ENCODE data around the gene ADD1.

The ADD1 gene

DNA sequence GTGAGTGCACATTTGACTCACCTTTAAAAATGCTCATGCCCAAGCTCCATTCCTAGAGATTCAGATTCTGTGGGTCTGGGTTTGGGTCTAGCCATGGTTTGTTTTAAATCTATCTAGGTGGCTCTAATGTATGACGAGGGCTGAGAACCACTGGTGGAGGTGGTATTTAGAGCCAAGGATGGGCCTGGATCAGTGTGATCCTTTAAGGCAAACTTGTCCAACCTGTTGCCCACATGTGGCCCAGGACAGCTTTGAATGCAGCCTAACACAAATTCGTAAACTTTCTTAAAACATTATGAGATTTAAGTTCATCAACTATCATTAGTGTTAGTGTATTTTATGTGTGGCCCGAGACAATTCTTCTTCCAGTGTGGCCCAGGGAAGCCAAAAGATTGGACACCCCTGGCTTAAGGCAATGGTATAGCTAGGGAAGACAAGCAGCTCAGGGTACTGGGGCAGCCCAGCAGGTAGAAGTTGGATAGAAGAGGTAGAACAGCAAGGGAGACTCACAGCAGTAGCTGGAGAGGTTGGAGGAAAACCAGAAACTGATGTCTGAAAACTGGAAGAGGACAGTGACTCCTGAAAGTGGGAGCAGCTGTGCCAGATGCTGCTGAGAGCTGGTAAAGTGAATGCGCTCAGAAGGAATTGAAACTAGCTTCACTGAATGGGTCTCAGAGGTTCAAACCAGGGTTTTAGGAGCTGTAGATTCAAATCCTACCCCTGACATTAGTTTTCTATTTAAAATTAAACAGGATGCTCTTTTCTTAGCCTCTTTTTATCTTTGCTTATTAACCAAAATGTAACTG, 18.2 kb downstream of the ADD1 start:
- no peak for DNase-seq

GRCh38 chr4:2862528-2862927, 18.9 kb downstream of the ADD1 start:
- no peak for DNase-seq

GRCh38 chr4:2863649-2864048, 20.0 kb downstream of the ADD1 start:
- no peak for DNase-seq

GRCh38 chr4:2865196-2865780, 21.6 kb downstream of the ADD1 start:
- no peak for DNase-seq

DNA sequence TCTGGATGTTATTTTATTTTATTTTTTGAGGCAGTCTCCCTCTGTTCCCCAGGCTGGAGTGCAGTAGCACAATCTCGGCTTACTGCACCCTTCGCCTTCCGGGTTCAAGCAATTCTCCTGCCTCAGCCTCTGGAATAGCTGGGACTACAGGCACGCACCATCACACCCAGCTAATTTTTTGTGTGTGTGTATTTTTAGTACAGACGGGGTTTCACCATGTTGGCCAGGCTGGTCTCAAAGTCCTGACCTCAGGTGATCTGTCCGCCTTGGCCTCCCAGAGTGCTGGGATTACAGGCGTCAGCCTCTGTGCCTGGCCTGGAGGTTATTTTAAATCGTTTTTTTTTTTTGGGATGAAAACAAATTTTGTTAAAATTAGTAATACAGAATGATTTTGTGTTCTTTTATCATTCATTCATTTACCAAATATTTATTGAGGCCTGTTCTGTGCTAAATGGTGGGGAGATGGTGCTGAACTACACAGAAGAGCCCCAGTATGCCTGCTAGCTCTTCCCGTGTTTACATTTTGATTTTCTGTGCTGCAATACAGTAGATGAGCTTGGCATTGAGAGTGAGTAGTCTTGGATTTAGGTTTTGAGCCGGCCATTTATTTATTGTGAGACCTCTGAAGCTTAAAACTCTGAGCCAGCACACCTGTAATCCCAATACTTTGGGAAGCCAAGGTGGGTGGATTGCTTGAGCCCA, 22.7 kb downstream of the ADD1 start:
- no peak for DNase-seq

DNA sequence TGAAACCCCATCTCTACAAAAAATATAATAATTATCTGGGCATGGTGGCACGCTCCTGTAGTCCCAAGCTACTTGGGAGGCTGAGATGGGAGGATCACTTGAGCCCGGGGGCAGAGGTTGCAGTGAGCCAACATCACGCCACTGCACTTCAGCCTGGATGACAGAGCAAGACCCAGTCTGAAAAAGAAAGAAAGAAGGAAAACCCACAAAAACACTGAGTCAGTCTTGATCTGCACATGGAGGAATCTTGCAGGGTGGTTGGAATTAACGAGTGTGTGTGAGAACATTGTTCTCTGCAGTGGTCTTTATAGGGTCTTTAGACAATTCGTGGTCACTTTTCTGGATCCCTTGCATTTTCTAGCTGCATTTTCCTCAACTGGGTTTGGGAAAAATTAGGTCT, 23.2 kb downstream of the ADD1 start:
- no peak for DNase-seq

DNA sequence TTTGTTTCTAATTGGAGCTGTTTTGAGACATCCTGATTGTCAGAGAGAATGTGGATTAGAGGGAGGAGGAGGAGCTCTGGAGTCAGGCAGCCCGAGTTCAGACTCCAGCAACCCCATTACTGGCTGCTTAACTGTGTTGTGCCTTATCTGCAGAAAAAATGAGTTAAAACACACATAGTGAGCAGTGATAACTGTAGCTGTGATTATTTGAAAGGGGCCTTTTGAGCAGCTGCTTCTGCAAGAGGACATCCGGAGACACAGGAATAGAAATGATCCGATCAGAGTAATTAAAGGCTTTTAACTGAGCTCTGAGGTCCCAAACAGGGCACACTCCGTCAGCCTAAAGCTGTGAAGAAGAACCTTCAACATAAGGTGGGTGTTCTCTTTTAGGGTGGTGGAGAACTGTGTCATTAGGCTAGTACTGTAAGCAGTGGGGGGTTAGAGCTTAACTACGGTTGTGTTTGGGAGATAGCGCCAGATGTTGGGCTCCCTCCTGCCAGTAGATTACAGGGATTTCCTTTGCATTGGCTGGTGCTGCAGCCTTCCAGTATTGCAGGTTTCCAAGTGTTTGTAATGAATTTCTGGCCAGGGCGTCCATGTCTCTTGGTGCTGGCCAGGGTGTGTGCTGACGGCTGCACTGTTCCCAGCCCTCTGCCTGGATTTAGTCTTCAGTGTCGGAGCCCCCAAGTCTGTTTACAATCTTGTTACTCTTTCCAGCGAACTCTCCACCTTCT, 24.3 kb downstream of the ADD1 start:
- DNase-seq, result no peak

DNA sequence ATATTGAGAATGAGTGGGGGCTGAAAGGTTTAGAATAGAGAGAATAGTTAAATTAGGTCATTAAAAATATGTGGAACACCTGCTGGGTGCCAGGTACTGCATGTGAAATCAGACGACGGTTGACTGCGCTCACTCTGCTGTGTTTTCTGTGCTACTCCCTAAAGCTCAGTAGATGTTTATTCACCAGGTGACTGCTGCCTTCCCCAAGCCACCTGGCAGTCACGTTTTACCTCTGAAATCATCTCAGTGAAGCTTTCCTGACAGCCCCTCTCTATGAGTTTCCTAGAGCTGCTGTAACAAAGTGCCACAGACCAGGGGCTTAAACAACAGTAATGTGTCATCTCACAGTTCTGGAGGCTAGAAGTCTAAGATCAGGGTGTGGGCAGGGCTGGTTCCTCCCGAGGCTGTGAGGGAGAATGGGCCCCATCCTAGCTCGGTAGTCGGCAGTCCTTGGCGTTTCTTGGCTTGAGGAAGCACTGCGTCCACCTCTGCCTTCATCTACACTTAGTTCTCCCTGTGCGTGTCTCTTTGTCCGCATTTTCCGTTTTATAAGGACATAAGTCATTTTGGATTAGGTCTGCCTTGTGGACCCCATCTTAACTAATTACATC, 25.3 kb downstream of the ADD1 start:
- no peak for DNase-seq

DNA sequence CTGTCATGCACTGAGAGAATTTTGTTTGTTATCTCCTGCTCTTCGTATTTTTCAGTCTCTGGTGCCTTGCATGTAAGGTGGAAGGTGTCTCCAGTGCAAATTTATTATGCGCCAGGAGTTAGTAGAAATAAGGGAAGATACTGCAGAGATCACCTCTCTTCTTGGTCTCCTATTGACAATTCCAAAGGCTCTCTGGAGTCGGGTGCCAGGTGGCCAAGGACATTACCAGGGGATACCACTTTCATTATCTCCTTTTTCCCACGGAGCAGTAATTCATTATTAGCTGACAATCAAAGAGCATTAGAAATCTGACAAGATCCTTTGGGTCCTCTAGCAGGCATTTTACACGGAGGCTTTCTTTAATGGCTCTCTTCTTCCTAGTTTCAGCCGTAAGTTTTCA, 26.0 kb downstream of the ADD1 start:
- no peak for DNase-seq

GRCh38 chr4:2870082-2870481, 26.4 kb downstream of the ADD1 start:
- no peak for DNase-seq

- no peak for DNase-seq
These were observed 27.8 kb downstream of the ADD1 start for GRCh38 chr4:2871466-2871865.

DNA sequence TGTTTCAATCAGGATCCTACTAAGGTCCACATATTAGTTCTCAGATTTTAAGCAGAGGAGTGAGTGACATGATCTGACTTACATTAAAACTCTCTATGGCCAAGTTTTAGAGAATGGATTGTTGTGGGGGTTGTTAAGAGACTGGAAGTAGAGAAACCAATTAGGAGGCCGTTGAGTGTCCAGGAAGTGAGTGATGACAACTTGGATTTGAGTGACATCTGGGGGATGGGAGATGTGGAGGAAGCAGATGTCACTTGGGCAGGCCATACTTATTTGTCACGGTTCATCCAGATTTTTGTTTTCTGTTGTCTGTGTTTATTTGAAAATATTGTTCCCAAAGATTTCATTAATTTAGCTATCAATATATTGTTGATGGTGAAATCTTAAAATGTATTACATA, 28.3 kb downstream of the ADD1 start:
- DNase-seq, result no peak

- DNase-seq, result no peak
These were observed 29.7 kb downstream of the ADD1 start for GRCh38 chr4:2873329-2873728.

GRCh38 chr4:2874861-2875260, 31.2 kb downstream of the ADD1 start:
- DNase-seq, result no peak

- DNase-seq, result no peak
These were observed 31.9 kb downstream of the ADD1 start for GRCh38 chr4:2875556-2875955.

GRCh38 chr4:2878346-2878745, 34.7 kb downstream of the ADD1 start:
- no peak for DNase-seq

- DNase-seq, result no peak
These were observed 35.4 kb downstream of the ADD1 start for GRCh38 chr4:2879026-2879425.

DNA sequence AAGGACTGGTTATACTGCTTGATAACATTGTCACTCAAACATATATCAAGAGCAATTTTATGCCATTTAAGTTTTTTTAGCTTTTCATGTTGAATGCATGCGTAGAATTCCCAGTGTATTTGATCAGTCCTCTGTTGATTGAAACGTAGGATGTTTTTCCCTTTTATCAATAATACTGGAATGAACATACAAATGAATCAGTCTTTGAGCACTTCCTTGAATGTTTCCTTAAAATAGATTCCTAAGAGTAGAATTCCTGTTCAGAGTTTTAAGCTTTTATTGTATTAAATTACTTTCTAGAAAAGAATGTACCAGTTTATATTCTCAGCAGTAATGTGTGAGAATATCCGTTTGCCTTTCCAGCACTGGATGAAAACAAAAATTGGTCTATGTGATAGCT, 37.8 kb downstream of the ADD1 start:
- no peak for DNase-seq

- DNase-seq, result no peak
These were observed 38.7 kb downstream of the ADD1 start for GRCh38 chr4:2882341-2882740.

DNA sequence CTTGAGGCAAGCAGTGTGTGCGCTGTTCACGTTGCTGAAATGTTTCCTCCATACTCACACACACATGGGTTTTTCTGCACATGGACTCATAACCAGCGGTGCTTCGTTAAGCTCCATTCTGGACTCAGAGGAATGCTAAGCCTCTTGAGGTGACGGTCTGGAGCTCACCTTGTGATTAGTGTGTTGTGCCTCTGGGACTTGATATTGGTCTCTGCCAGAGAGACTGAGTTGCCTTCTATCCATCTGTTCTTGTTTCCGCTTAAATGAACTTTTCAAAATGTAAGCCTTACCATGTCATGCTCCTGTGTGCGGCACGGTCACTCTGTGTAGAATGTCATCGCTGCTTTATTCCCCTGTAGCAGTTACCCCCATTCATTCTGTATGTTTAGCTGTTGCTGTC, 42.5 kb downstream of the ADD1 start:
- no peak for DNase-seq

DNA sequence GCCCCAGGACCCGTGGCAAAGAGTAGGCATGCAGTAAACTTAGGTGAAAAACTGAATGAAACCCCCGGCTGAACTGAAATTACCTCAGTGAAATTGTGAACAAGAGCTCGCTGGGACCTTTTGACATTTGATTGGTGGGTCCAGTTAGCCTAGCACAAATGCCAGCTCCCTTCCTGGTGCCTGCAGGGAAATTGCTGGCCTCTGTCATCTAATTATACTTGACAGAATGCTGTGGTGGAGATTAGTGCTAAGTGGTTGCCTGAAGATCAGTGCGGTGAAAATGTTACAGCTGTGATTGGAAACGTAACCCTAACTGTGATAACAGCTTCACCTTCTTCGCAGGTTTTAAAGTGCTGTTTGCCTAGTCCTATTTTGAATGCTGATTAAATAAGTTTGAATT, 43.0 kb downstream of the ADD1 start:
- no peak for DNase-seq

DNA sequence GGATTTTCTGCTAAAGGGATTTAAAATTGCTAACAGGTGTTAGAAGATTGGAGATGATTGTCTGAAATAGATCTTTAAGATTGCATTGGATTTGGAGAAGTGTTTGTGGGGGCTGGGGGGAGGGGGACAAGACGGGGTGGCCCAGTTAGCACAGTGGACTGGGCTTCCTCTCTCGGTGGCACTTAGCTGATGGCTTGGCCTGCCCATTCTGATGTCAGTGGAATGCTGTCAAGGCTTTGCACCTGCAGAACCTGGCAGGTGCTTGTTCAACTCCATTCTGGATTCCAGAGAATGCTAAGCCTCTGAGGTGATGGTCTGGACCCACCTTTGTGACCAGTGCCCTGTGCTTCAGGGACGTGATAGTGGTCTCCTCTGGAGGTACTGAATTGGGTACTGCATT, 43.7 kb downstream of the ADD1 start:
- no peak for DNase-seq

GRCh38 chr4:2888886-2889285, 45.2 kb downstream of the ADD1 start:
- DNase-seq, result no peak
